Smooth muscle cell (in vitro differentiated cells): ENCODE measurements around the gene HMX3. TPM values are rescaled to one million over a fixed set of nuclear protein-coding genes. Genes with fewer than 3 reads are reported as not detected.

Experiments used
- DNase-seq: peaks from one replicate; lab custom pipeline; 2025; ENCODE audit not compliant: unreplicated experiment; lab: John Stamatoyannopoulos, UW
- H2AFZ ChIP-seq: fragments of 200-600 bp; sonication (generic); 2 replicates; pipeline ENCODE4 v1.6.0; 2016; ENCODE audit warnings: antibody characterized with exemption, low read depth, mild to moderate bottlenecking
- H3F3A ChIP-seq: fragments of 200-600 bp; sonication (generic); 2 replicates; pipeline ENCODE4 v1.6.0; 2017; ENCODE audit warnings: antibody characterized with exemption, low read depth
- H3K27ac ChIP-seq: fragments of 200-600 bp; sonication (generic); 2 replicates; pipeline ENCODE4 v1.5.1; 2016; ENCODE audit warnings: low read depth, mild to moderate bottlenecking
- H3K27me3 ChIP-seq: fragments of 200-600 bp; sonication (generic); 2 replicates; pipeline ENCODE4 v1.6.1; 2016; ENCODE audit warnings: low read depth, mild to moderate bottlenecking
- H3K36me3 ChIP-seq: fragments of 200-600 bp; sonication (generic); 2 replicates; pipeline ENCODE4 v1.5.1; 2016; ENCODE audit warnings: low read depth
- H3K4me1 ChIP-seq: fragments of 200-600 bp; sonication (generic); 2 replicates; pipeline ENCODE4 v1.5.1; 2016; ENCODE audit warnings: low read depth
- H3K4me2 ChIP-seq: fragments of 200-600 bp; sonication (generic); 2 replicates; pipeline ENCODE4 v1.6.0; 2016; ENCODE audit warnings: mild to moderate bottlenecking
- H3K4me3 ChIP-seq: fragments of 200-600 bp; sonication (generic); 2 replicates; pipeline ENCODE4 v1.5.1; 2016; ENCODE audit warnings: mild to moderate bottlenecking
- H3K79me2 ChIP-seq: fragments of 200-600 bp; sonication (generic); 2 replicates; pipeline ENCODE4 v1.6.0; 2016; ENCODE audit warnings: low read depth, mild to moderate bottlenecking
- H3K9ac ChIP-seq: fragments of 200-600 bp; sonication (generic); 2 replicates; pipeline ENCODE4 v1.6.0; 2016; ENCODE audit warnings: low read depth
- H3K9me3 ChIP-seq: fragments of 200-600 bp; sonication (generic); replicated peaks from 2 replicates; pipeline ENCODE4 v1.5.1; 2016; ENCODE audit warnings: low read depth
- H4K20me1 ChIP-seq: fragments of 200-600 bp; sonication (generic); 2 replicates; pipeline ENCODE4 v1.6.0; 2016; ENCODE audit warnings: low read depth
- CTCF ChIP-seq: fragments of 200-600 bp; sonication (generic); IDR thresholded peaks from 2 replicates; pipeline ENCODE4 v1.5.1; 2017; ENCODE audit warnings: borderline replicate concordance, mild to moderate bottlenecking, antibody characterized with exemption; ENCODE audit not compliant: insufficient read depth, poor library complexity, severe bottlenecking
- WGBS: methylation state at CpG from one replicate; pipeline ENCODE4 v1.1.7; 2016; ENCODE audit warnings: low lambda C conversion rate; 5-methylcytosine and 5-hydroxymethylcytosine counted together
- polyA plus RNA-seq: library from polyadenylated mRNA; unstranded; fragments of >200 nt; fragmentation: Nextera tagmentation; extraction: Ambion mirVana; gene quantifications from 2 replicates; pipeline ENCODE4 v1.2.1, GENCODE V29; 2016
- total RNA-seq: library from RNA; depleted of rRNA; stranded (reverse); fragments of >200 nt; gene quantifications from 2 replicates; pipeline ENCODE4 v1.2.3, GENCODE V29; 2014

Gene HMX3
- total and polyA plus RNA-seq, 2 experiments from 2014 or later = not detected

GRCh38 chr10:123142701-123143161 is 7.0 kb downstream of the HMX3 start:
- TF ChIP-seq CTCF = no peak
- H3K27ac ChIP-seq = no peak overlapping the region
- DNase-seq = no peak
- no peaks in the 10 kb centered on the region for H3K36me3 ChIP-seq
- no peak overlapping the region for H3K4me3 ChIP-seq
- peaks cover 26% of the 10 kb centered on the region for H3K4me1 ChIP-seq
- H3K9ac ChIP-seq = no peak overlapping the region
- no peak overlapping the region for H2AFZ ChIP-seq
- no peaks in the 10 kb centered on the region for H3K79me2 ChIP-seq
- H3K4me2 ChIP-seq = no peak overlapping the region
- 3% methylated on average over 30 of the region's 33 CpGs for WGBS
- H3K27me3 ChIP-seq = peaks cover 100% of the 10 kb centered on the region
- H3F3A ChIP-seq = no peaks in the 10 kb centered on the region
- H4K20me1 ChIP-seq = no peaks in the 10 kb centered on the region
- no peaks in the 10 kb centered on the region for H3K9me3 ChIP-seq

GRCh38 chr10:123143162-123143824 is 7.5 kb downstream of the HMX3 start:
- H3K79me2 ChIP-seq = no peaks in the 10 kb centered on the region
- no peaks in the 10 kb centered on the region for H4K20me1 ChIP-seq
- H3K4me2 ChIP-seq = no peak overlapping the region
- no peaks in the 10 kb centered on the region for H3F3A ChIP-seq
- peaks cover 100% of the 10 kb centered on the region for H3K27me3 ChIP-seq
- H3K27ac ChIP-seq = no peak overlapping the region
- DNase-seq = no peak
- no peak for TF ChIP-seq CTCF
- no peak overlapping the region for H2AFZ ChIP-seq
- H3K4me1 ChIP-seq = peaks cover 24% of the 10 kb centered on the region
- no peaks in the 10 kb centered on the region for H3K9me3 ChIP-seq
- no peak overlapping the region for H3K4me3 ChIP-seq
- no peaks in the 10 kb centered on the region for H3K36me3 ChIP-seq
- 6% methylated on average over 33 of the region's 33 CpGs for WGBS
- H3K9ac ChIP-seq = no peak overlapping the region

- H3K79me2 ChIP-seq = no peaks in the 10 kb centered on the region
- no peak for DNase-seq
- no peaks in the 10 kb centered on the region for H4K20me1 ChIP-seq
- TF ChIP-seq CTCF = no peak
- H3F3A ChIP-seq = no peaks in the 10 kb centered on the region
- H3K9ac ChIP-seq = no peak overlapping the region
- H3K9me3 ChIP-seq = no peaks in the 10 kb centered on the region
- H3K4me3 ChIP-seq = no peak overlapping the region
- WGBS = 11% methylated on average over 10 of the region's 10 CpGs
- no peaks in the 10 kb centered on the region for H3K36me3 ChIP-seq
- H3K4me2 ChIP-seq = no peak overlapping the region
- H2AFZ ChIP-seq = no peak overlapping the region
- peaks cover 24% of the 10 kb centered on the region for H3K4me1 ChIP-seq
- H3K27ac ChIP-seq = no peak overlapping the region
- peaks cover 100% of the 10 kb centered on the region for H3K27me3 ChIP-seq
Measured at GRCh38 chr10:123143825-123144168, 8.0 kb downstream of the HMX3 start.
